Spleen (tissue), 11 donors: ENCODE measurements around the gene CEP72. TPM values are rescaled to one million over a fixed set of nuclear protein-coding genes. Genes with fewer than 3 reads are reported as not detected.

Experiments used
- DNase-seq: peaks from one replicate; pipeline ENCODE4 v3.0.0-alpha.2; 2020
- H3K27ac ChIP-seq, 8 donors: fragments of 200-600 bp; sonication (generic) in 7 of 8; 1 replicate in 4 of 8; 2 replicates in 4 of 8; pipeline versions ENCODE4 v1.5.0 to v1.8.0; 2016 to 2021; ENCODE audit warnings: inconsistent platforms in 4 of 8, mild to moderate bottlenecking in 4 of 8, moderate library complexity in 1 of 8
- H3K27me3 ChIP-seq, 7 donors: fragments of 200-600 bp; sonication (generic) in 6 of 7; replicated peaks in 1 of 7; 1 replicate in 4 of 7; 2 replicates in 3 of 7; pipeline versions ENCODE4 v1.5.0 to v1.8.0; 2016 to 2021; ENCODE audit warnings: inconsistent platforms in 3 of 7, mild to moderate bottlenecking in 1 of 7
- H3K36me3 ChIP-seq, 6 donors: fragments of 200-600 bp; sonication (generic) in 5 of 6; 1 replicate in 4 of 6; 2 replicates in 2 of 6; pipeline versions ENCODE4 v1.5.0 to v1.8.0; 2016 to 2021; ENCODE audit warnings: inconsistent platforms in 2 of 6
- H3K4me1 ChIP-seq, 6 donors: fragments of 200-600 bp; sonication (generic) in 5 of 6; 1 replicate in 3 of 6; 2 replicates in 3 of 6; pipeline versions ENCODE4 v1.5.0 to v1.8.0; 2016 to 2021; ENCODE audit warnings: inconsistent platforms in 3 of 6
- H3K4me3 ChIP-seq, 8 donors: fragments of 200-600 bp; sonication (generic) in 7 of 8; 1 replicate in 4 of 8; 2 replicates in 4 of 8; pipeline versions ENCODE4 v1.5.0 to v1.8.0; 2016 to 2021; ENCODE audit warnings: inconsistent platforms in 4 of 8, mild to moderate bottlenecking in 4 of 8, moderate library complexity in 2 of 8
- H3K9me3 ChIP-seq, 8 donors: fragments of 200-600 bp; sonication (generic) in 7 of 8; 1 replicate in 4 of 8; 2 replicates in 4 of 8; pipeline versions ENCODE4 v1.5.0 to v1.8.0; 2016 to 2021; ENCODE audit warnings: inconsistent platforms in 4 of 8
- POLR2A ChIP-seq, 3 donors: fragments of 450-650 bp; IDR thresholded peaks; one replicate each; pipeline ENCODE4 v1.5.1; 2017; ENCODE audit warnings: antibody characterized with exemption in 3 of 3, mild to moderate bottlenecking in 1 of 3
- POLR2AphosphoS5 ChIP-seq, 3 donors: sonication (generic); formaldehyde crosslinking; IDR thresholded peaks; one replicate each; pipeline ENCODE4 v1.5.1; 2017; ENCODE audit warnings: antibody characterized with exemption in 3 of 3
- WGBS, 5 donors: extraction: QIAGEN DNeasy Blood & Tissue Kit in 3 of 5; methylation state at CpG; one replicate each; pipeline versions ENCODE4 v1.1.5 to v1.1.7; 2013 to 2018; 5-methylcytosine and 5-hydroxymethylcytosine counted together
- intact Hi-C: fragments of 100-400 bp; cut with DNase I; formaldehyde crosslinking; loops from one replicate; pipeline ENCODE4 v1.15.0; 2023; ENCODE audit warnings: low total_unique reads
- polyA plus RNA-seq, 3 donors: library from polyadenylated mRNA; stranded (reverse); fragments of 200-250 nt; gene quantifications; one replicate each; pipeline ENCODE4 v1.2.1, GENCODE V29; 2013
- total RNA-seq, 7 donors: library from RNA; depleted of rRNA in 3 of 7; stranded (reverse); fragments of >200 nt in 3 of 7; fragmentation: NEBNext Ultra II Directional in 4 of 7; extraction: Animal tissue kit (Norgen Biotek cat#: 25700) in 4 of 7; gene quantifications; one replicate each; pipeline versions ENCODE4 v1.1.0 to v1.2.1, GENCODE V29; 2016 to 2021
- TF ChIP-seq, protein P1 (sequence below), 11 experiments: fragments of 200-600 bp in 7 of 11; fragments of 450-650 bp in 4 of 11; sonication (generic) in 4 of 11; IDR thresholded peaks in 8 of 11; conservative IDR thresholded peaks in 3 of 11; 1 replicate in 7 of 11; 2 replicates in 4 of 11; pipeline versions ENCODE4 v1.4.0 to v1.8.0; 2016 to 2021; ENCODE audit warnings: antibody characterized with exemption in 11 of 11, inconsistent platforms in 4 of 11, mild to moderate bottlenecking in 1 of 11
- donor health status: healthy with polysubstance abuse.
- donor health status: DM: no; HTN: no; CAD: no; lungs with moderate emphysema.
- donor health status: DM: no; HTN: no; CAD: no.
- donor health status: Bipolar disorder and iron deficiency.
- donor health status: healthy.
- donor health status: DM: no; HTN: no; CAD: no.
- donor health status: DM: yes; HTN: yes; CAD: no.

The CEP72 gene
- total and polyA plus RNA-seq, 10 donors = 2.1 to 13.1 (median 9.0) TPM

- TF ChIP-seq, protein P1, sequence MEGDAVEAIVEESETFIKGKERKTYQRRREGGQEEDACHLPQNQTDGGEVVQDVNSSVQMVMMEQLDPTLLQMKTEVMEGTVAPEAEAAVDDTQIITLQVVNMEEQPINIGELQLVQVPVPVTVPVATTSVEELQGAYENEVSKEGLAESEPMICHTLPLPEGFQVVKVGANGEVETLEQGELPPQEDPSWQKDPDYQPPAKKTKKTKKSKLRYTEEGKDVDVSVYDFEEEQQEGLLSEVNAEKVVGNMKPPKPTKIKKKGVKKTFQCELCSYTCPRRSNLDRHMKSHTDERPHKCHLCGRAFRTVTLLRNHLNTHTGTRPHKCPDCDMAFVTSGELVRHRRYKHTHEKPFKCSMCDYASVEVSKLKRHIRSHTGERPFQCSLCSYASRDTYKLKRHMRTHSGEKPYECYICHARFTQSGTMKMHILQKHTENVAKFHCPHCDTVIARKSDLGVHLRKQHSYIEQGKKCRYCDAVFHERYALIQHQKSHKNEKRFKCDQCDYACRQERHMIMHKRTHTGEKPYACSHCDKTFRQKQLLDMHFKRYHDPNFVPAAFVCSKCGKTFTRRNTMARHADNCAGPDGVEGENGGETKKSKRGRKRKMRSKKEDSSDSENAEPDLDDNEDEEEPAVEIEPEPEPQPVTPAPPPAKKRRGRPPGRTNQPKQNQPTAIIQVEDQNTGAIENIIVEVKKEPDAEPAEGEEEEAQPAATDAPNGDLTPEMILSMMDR (IDR thresholded peaks at IDR 0.05 in 8 of 11, conservative IDR thresholded peaks at IDR 0.05 in 3 of 11) = no peak
- TF ChIP-seq POLR2A (IDR thresholded peaks at IDR 0.05) (no peak), POLR2AphosphoS5 (IDR thresholded peaks at IDR 0.05) (no peak)
- Histone ChIP-seq H3K36me3 (peaks cover 0 to 76% (median 34%) of the 10 kb centered on the region in 6 donors), H3K4me3 (no peak overlapping the region), H3K4me1 (no peaks in the 10 kb centered on the region), H3K27ac (no peak overlapping the region), H3K27me3 (no peaks in the 10 kb centered on the region), H3K9me3 (no peaks in the 10 kb centered on the region)
- DNase-seq = peak; percentile 47
- 94 to 98% (median 96%) methylated on average over 20 of the region's 20 CpGs for WGBS, 5 donors
- intact Hi-C loops = no loop called here
Observed at GRCh38 chr5:620152-620551, 8.0 kb downstream of the CEP72 start.

- no peak overlapping the region for H3K27ac ChIP-seq
- H3K9me3 ChIP-seq = no peaks in the 10 kb centered on the region
- peaks cover 0 to 81% (median 37%) of the 10 kb centered on the region in 6 donors for H3K36me3 ChIP-seq
- DNase-seq = peak; percentile 53
- 93 to 99% (median 94%) methylated on average over 5 to 8 of the region's 8 CpGs for WGBS, 5 donors
- H3K4me1 ChIP-seq = no peaks in the 10 kb centered on the region
- TF ChIP-seq POLR2A (IDR thresholded peaks at IDR 0.05) (no peak), POLR2AphosphoS5 (IDR thresholded peaks at IDR 0.05) (no peak)
- TF ChIP-seq, protein P1 (IDR thresholded peaks at IDR 0.05 in 8 of 11, conservative IDR thresholded peaks at IDR 0.05 in 3 of 11) = no peak
- no peaks in the 10 kb centered on the region for H3K27me3 ChIP-seq
- intact Hi-C loops = no loop called here
- no peak overlapping the region for H3K4me3 ChIP-seq
Observed at GRCh38 chr5:620586-621180, 8.5 kb downstream of the CEP72 start.

- Histone ChIP-seq H3K4me1 (no peaks in the 10 kb centered on the region), H3K27ac (no peak overlapping the region), H3K4me3 (no peak overlapping the region), H3K36me3 (peaks cover 0 to 88% (median 39%) of the 10 kb centered on the region in 6 donors), H3K27me3 (no peaks in the 10 kb centered on the region), H3K9me3 (no peaks in the 10 kb centered on the region)
- DNase-seq = peak; percentile 51
- TF ChIP-seq POLR2AphosphoS5 (IDR thresholded peaks at IDR 0.05) (no peak), POLR2A (IDR thresholded peaks at IDR 0.05) (no peak)
- TF ChIP-seq, protein P1 (IDR thresholded peaks at IDR 0.05 in 8 of 11, conservative IDR thresholded peaks at IDR 0.05 in 3 of 11) = no peak
- 94 to 97% (median 96%) methylated on average over 16 of the region's 16 CpGs for WGBS, 5 donors
- intact Hi-C loops = no loop called here
Observed at GRCh38 chr5:621341-621761, 9.2 kb downstream of the CEP72 start.

DNA sequence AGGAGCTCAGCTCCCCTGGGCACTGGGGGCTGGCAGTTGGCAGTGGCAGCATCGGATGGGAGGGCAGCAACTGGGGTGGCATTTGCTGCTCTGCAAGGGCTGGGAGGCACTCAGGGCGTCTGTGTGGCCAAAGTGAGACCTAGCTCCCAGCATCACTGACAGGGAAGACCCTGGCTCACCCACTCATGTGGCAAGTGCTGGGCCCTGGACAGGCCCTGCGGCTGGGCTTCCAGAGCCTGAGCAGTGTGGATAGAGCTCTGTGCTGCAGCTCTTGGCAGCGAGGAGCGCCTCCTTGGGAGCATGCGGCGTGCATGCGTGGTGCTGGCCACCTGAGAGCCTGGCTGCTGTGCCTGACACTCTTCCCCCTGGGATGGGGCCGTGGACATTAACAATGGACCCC lies 10.2 kb downstream of the CEP72 start:
- peaks cover 0 to 89% (median 40%) of the 10 kb centered on the region in 6 donors for H3K36me3 ChIP-seq
- peak; percentile 50 for DNase-seq

More for the DNA sequence above, 10.2 kb downstream of the CEP72 start:
- Histone ChIP-seq H3K27ac (no peak overlapping the region), H3K4me3 (no peak overlapping the region), H3K27me3 (no peaks in the 10 kb centered on the region), H3K4me1 (no peaks in the 10 kb centered on the region), H3K9me3 (no peaks in the 10 kb centered on the region)
- WGBS, 5 donors = 94 to 98% (median 96%) methylated on average over 8 to 9 of the region's 9 CpGs
- intact Hi-C loops = no loop called here
- TF ChIP-seq POLR2A (IDR thresholded peaks at IDR 0.05) (no peak), POLR2AphosphoS5 (IDR thresholded peaks at IDR 0.05) (no peak)
- TF ChIP-seq, protein P1 (IDR thresholded peaks at IDR 0.05 in 8 of 11, conservative IDR thresholded peaks at IDR 0.05 in 3 of 11) = no peak
